A673 (cell line): ENCODE data around the gene TAAR1. TPM values are rescaled to one million over a fixed set of nuclear protein-coding genes. Genes with fewer than 3 reads are reported as not detected.
A peak's percentile ranks its signal among the peaks of the same experiment; 100 is the strongest.
"Not testable (repeated sequence)": the region's sequence is repeated elsewhere in the genome, so short reads cannot be mapped to it uniquely, and the experiment has no call there.

Experiments
- BruUV-seq: library from RNA; stranded (reverse); fragments of 400-500 nt; replicated peaks from 2 replicates; lab custom pipeline; 2021; lab: Mats Ljungman, UMichigan
- CTCF ChIA-PET: fragments of 300-600 bp; sonication (Branson Sonifier 250); formaldehyde crosslinking; loops from one replicate; lab custom pipeline; 2022; ENCODE audit warnings: antibody characterized with exemption; lab: Charles Lee
- POLR2A ChIA-PET: fragments of 300-600 bp; sonication (Branson Sonifier 250); formaldehyde crosslinking; loops from one replicate; lab custom pipeline; 2022; ENCODE audit warnings: antibody characterized with exemption; ENCODE audit not compliant: low non-redundant PET; lab: Charles Lee
- DNase-seq: peaks from one replicate; pipeline ENCODE4 v3.0.0-alpha.2; 2015; ENCODE audit warnings: low spot score
- H3K27ac ChIP-seq: fragments of 200-600 bp; sonication (generic); 2 replicates; pipeline ENCODE4 v1.5.1; 2016; ENCODE audit warnings: mixed run types, low read depth, mild to moderate bottlenecking, mixed read lengths, antibody characterized with exemption, low read length; ENCODE audit not compliant: poor library complexity, severe bottlenecking
- H3K27me3 ChIP-seq: fragments of 200-600 bp; sonication (generic); replicated peaks from 2 replicates; pipeline ENCODE4 v1.6.1; 2017; ENCODE audit warnings: mixed run types, low read depth, mild to moderate bottlenecking, mixed read lengths, antibody characterized with exemption, low read length; ENCODE audit not compliant: insufficient read depth, poor library complexity
- H3K36me3 ChIP-seq: fragments of 200-600 bp; sonication (generic); 2 replicates; pipeline ENCODE4 v1.6.1; 2016; ENCODE audit warnings: mixed run types, mild to moderate bottlenecking, mixed read lengths, antibody characterized with exemption, low read length; ENCODE audit not compliant: insufficient read depth, poor library complexity, severe bottlenecking
- H3K4me1 ChIP-seq: fragments of 200-600 bp; sonication (generic); 2 replicates; pipeline ENCODE4 v1.6.1; 2017; ENCODE audit warnings: mixed run types, mild to moderate bottlenecking, mixed read lengths, antibody characterized with exemption, low read length; ENCODE audit not compliant: insufficient read depth, poor library complexity, severe bottlenecking
- H3K4me3 ChIP-seq: fragments of 200-600 bp; sonication (generic); 2 replicates; pipeline ENCODE4 v1.5.1; 2016; ENCODE audit warnings: low read depth, mixed run types, mild to moderate bottlenecking, mixed read lengths, low read length; ENCODE audit not compliant: poor library complexity, severe bottlenecking
- H3K9me3 ChIP-seq: fragments of 200-600 bp; sonication (generic); 2 replicates; pipeline ENCODE4 v1.6.1; 2016; ENCODE audit warnings: mixed run types, low read depth, mild to moderate bottlenecking, mixed read lengths, antibody characterized with exemption, low read length; ENCODE audit not compliant: poor library complexity, severe bottlenecking
- CTCF ChIP-seq: fragments of 300-800, 200-600 bp; sonication (generic); conservative IDR thresholded peaks from 2 replicates; pipeline ENCODE4 v1.5.1; 2017; ENCODE audit warnings: low read depth, mild to moderate bottlenecking, antibody characterized with exemption, low read length, moderate library complexity, mixed read lengths
- EZH2 ChIP-seq: fragments of 200-600 bp; sonication (generic); IDR thresholded peaks from 2 replicates; pipeline ENCODE4 v1.6.1; 2017; ENCODE audit warnings: borderline replicate concordance, low read depth, mild to moderate bottlenecking, mixed read lengths, antibody characterized with exemption, low read length; ENCODE audit not compliant: poor library complexity, severe bottlenecking
- intact Hi-C: fragments of 100-400 bp; cut with micrococcal nuclease; formaldehyde crosslinking; loops from one replicate; pipeline ENCODE4 v1.10.0; 2022; ENCODE audit not compliant: unreplicated experiment
- total RNA-seq: library from RNA; stranded (reverse); gene quantifications from 2 replicates; pipeline ENCODE4 v1.2.3, GENCODE V29; 2021

The TAAR1 gene
- total RNA-seq, 1 experiment from 2014 or later, result not detected

- no peaks in the 10 kb centered on the region for H3K36me3 ChIP-seq
- peaks cover 39% of the 10 kb centered on the region for H3K27me3 ChIP-seq
- BruUV-seq, result no TSS peak
- CTCF ChIA-PET, result no interaction called here
- H3K9me3 ChIP-seq, result no peaks in the 10 kb centered on the region
- H3K27ac ChIP-seq, result no peak overlapping the region
- POLR2A ChIA-PET, result no interaction called here
- no peak for DNase-seq
- H3K4me1 ChIP-seq, result no peaks in the 10 kb centered on the region
- intact Hi-C loops, result no loop called here
- no peak overlapping the region for H3K4me3 ChIP-seq
- TF ChIP-seq EZH2 (no peak), CTCF (no peak)
Measured at GRCh38 chr6:132685009-132685408, 26.0 kb upstream of the TAAR1 start.

DNA sequence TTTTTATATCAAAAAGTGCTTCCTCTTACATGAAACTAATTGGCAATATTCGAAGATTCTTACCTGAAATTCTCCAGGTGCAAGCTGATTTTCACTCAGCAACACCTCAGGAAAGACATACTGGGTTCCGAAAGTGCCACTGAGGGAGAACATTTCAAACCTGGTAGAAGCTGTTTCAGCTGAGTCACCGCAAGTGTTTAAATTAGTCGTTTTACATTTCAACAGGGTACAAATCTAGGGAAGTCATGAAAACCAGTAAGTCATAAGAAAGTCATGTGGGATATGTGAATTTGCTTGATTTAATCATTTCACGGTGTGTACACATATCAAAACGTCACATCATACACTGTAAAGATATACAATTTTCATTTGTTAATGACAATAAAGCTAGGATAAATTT is 25.3 kb upstream of the TAAR1 start:
- Histone ChIP-seq H3K27me3 (peaks cover 32% of the 10 kb centered on the region), H3K4me1 (no peaks in the 10 kb centered on the region), H3K9me3 (no peaks in the 10 kb centered on the region), H3K4me3 (no peak overlapping the region), H3K27ac (no peak overlapping the region), H3K36me3 (no peaks in the 10 kb centered on the region)
- TF ChIP-seq EZH2, result no peak
- TF ChIP-seq CTCF, result no peak
- BruUV-seq, result no TSS peak
- intact Hi-C loops, result no loop called here
- DNase-seq, result no peak
- POLR2A ChIA-PET, result no interaction called here
- CTCF ChIA-PET, result no interaction called here

GRCh38 chr6:132683543-132683942 is 24.6 kb upstream of the TAAR1 start:
- peak; percentile 3 for DNase-seq
- Histone ChIP-seq H3K4me1 (no peaks in the 10 kb centered on the region), H3K36me3 (no peaks in the 10 kb centered on the region), H3K27me3 (peaks cover 32% of the 10 kb centered on the region), H3K9me3 (no peaks in the 10 kb centered on the region), H3K27ac (no peak overlapping the region), H3K4me3 (no peak overlapping the region)
- ChIA-PET POLR2A (no interaction called here), CTCF (no interaction called here)
- BruUV-seq, result no TSS peak
- intact Hi-C loops, result no loop called here
- TF ChIP-seq CTCF (no peak), EZH2 (no peak)

GRCh38 chr6:132679094-132679493 is 20.1 kb upstream of the TAAR1 start:
- DNase-seq, POLR2A ChIA-PET, H3K4me1 ChIP-seq, BruUV-seq, CTCF ChIA-PET, intact Hi-C loops, H3K4me3 ChIP-seq, H3K27ac ChIP-seq, H3K9me3 ChIP-seq, H3K27me3 ChIP-seq, H3K36me3 ChIP-seq: not testable (repeated sequence)
